ENCODE data around the gene CSNK2A3.

- TF ChIP-seq CTCF (optimal IDR thresholded peaks at IDR 0.05 in 1 of 3, IDR thresholded peaks at IDR 0.05 in 1 of 3, conservative IDR thresholded peaks at IDR 0.05 in 1 of 3; ENCODE audit: extremely low read depth in 1 of 3, insufficient read depth in 2 of 3, low read length in 3 of 3) (no peak), EZH2 (IDR thresholded peaks at IDR 0.05; ENCODE audit: low read length) (no peak)
Measured at GRCh38 chr11:11401960-11402535, 49.0 kb upstream of the CSNK2A3 start.

Measured in keratinocyte (primary cell).